HCT116 (cell line): Measurements from ENCODE around the gene FOXO6. TPM values are rescaled to one million over a fixed set of nuclear protein-coding genes. Genes with fewer than 3 reads are reported as not detected.

Experiments
- ATAC-seq: fragments of 200-7000 bp; cut with Tn5 transposase; 2 replicates; pipeline ENCODE4 v1.9.1; 2020; ENCODE audit warnings: mild to moderate bottlenecking, moderate library complexity
- BruUV-seq: library from RNA; stranded (reverse); fragments of 400-500 nt; replicated peaks from 2 replicates; lab custom pipeline; 2021; lab: Mats Ljungman, UMichigan
- CTCF ChIA-PET: fragments of 300-600 bp; sonication (Branson Sonifier 250); formaldehyde crosslinking; loops from one replicate; lab custom pipeline; 2021; ENCODE audit warnings: antibody characterized with exemption; lab: Charles Lee
- POLR2A ChIA-PET: fragments of 300-600, 350-600 bp; sonication (Branson Sonifier 250); formaldehyde crosslinking; loops from one replicate; lab custom pipeline; 2021; ENCODE audit warnings: antibody characterized with exemption; lab: Charles Lee
- RAD21 ChIA-PET, 2 experiments: fragments of 300-600 bp; sonication (Branson Sonifier 250); formaldehyde crosslinking; loops; one replicate each; lab custom pipeline; 2023; ENCODE audit warnings: low total read pairs in 2 of 2; ENCODE audit not compliant: uncharacterized antibody in 2 of 2, unreplicated experiment in 2 of 2, low non-redundant PET in 1 of 2; lab: Charles Lee
- DNase-seq: peaks from one replicate; pipeline ENCODE4 v3.0.0-alpha.2; 2010; ENCODE audit warnings: low read depth, low spot score
- H2AFZ ChIP-seq: fragments of 200-600 bp; shearing (Covaris generic), sonication (generic); 2 replicates; pipeline ENCODE4 v1.6.1; 2017; ENCODE audit warnings: low read depth, mixed run types, mixed read lengths, antibody characterized with exemption, low read length; ENCODE audit not compliant: poor library complexity, severe bottlenecking
- H3K27ac ChIP-seq: 2 replicates; pipeline ENCODE4 v1.5.1; 2012; ENCODE audit warnings: low read depth, low read length
- H3K27me3 ChIP-seq: fragments of 200-600 bp; sonication (generic); 2 replicates; pipeline ENCODE4 v1.6.1; 2016; ENCODE audit warnings: mixed run types, low read length, mixed read lengths; ENCODE audit not compliant: insufficient read depth
- H3K36me3 ChIP-seq, 2 experiments: fragments of 200-500 bp in 1 of 2; fragments of 200-600 bp in 1 of 2; sonication (Bioruptor generic) in 1 of 2; sonication (generic) in 1 of 2; 2 replicates each; pipeline versions ENCODE4 v1.5.1 to v1.6.1; 2014 to 2016; ENCODE audit warnings: low read length in 2 of 2, inconsistent platforms in 1 of 2, mixed read lengths in 1 of 2, mixed run types in 1 of 2; ENCODE audit not compliant: insufficient read depth in 2 of 2, control insufficient read depth in 1 of 2
- H3K4me1 ChIP-seq, 2 experiments: fragments of 200-600 bp in 1 of 2; sonication (generic) in 1 of 2; 2 replicates each; pipeline versions ENCODE4 v1.5.1 to v1.6.1; 2012 to 2017; ENCODE audit warnings: low read length in 2 of 2, inconsistent platforms in 1 of 2, mild to moderate bottlenecking in 1 of 2, mixed read lengths in 1 of 2, mixed run types in 1 of 2, moderate library complexity in 1 of 2; ENCODE audit not compliant: insufficient read depth in 2 of 2, control insufficient read depth in 1 of 2
- H3K4me2 ChIP-seq: fragments of 200-600 bp; sonication (generic); 2 replicates; pipeline ENCODE4 v1.6.1; 2017; ENCODE audit warnings: mixed run types, low read length, mixed read lengths
- H3K4me3 ChIP-seq, 2 experiments: fragments of 200-600 bp in 1 of 2; sonication (generic) in 1 of 2; replicated peaks in 1 of 2; 2 replicates each; pipeline ENCODE4 v1.5.1; 2011 to 2016; ENCODE audit warnings: low read length in 2 of 2, control low read depth in 1 of 2, low read depth in 1 of 2, mild to moderate bottlenecking in 1 of 2, mixed read lengths in 1 of 2, mixed run types in 1 of 2
- H3K79me2 ChIP-seq: fragments of 200-600 bp; sonication (generic); 2 replicates; pipeline ENCODE4 v1.6.1; 2017; ENCODE audit warnings: mild to moderate bottlenecking, mixed run types, low read length, moderate library complexity, mixed read lengths; ENCODE audit not compliant: insufficient read depth
- H3K9ac ChIP-seq: fragments of 200-600 bp; sonication (generic); 2 replicates; pipeline ENCODE4 v1.6.1; 2016; ENCODE audit warnings: low read length, mixed read lengths
- H3K9me2 ChIP-seq: fragments of 200-600 bp; sonication (generic), shearing (Covaris generic); 2 replicates; pipeline ENCODE4 v1.6.1; 2017; ENCODE audit warnings: mixed run types, mild to moderate bottlenecking, moderate library complexity; ENCODE audit not compliant: insufficient read depth
- H3K9me3 ChIP-seq, 2 experiments: fragments of 200-500 bp in 1 of 2; fragments of 200-600 bp in 1 of 2; sonication (Bioruptor generic) in 1 of 2; sonication (generic) in 1 of 2; 2 replicates each; pipeline ENCODE4 v1.6.1; 2014 to 2017; ENCODE audit warnings: low read length in 2 of 2, mixed read lengths in 2 of 2, inconsistent platforms in 1 of 2, low read depth in 1 of 2, mild to moderate bottlenecking in 1 of 2, mixed run types in 1 of 2, moderate library complexity in 1 of 2; ENCODE audit not compliant: control insufficient read depth in 1 of 2, insufficient read depth in 1 of 2
- H4K20me1 ChIP-seq: fragments of 200-600 bp; sonication (generic), shearing (Covaris generic); 2 replicates; pipeline ENCODE4 v1.6.1; 2017; ENCODE audit warnings: mixed run types, mild to moderate bottlenecking, moderate library complexity; ENCODE audit not compliant: insufficient read depth
- ATF3 ChIP-seq: IDR thresholded peaks from 2 replicates; pipeline ENCODE4 v1.6.1; 2012
- CBX3 ChIP-seq: IDR thresholded peaks from 2 replicates; pipeline ENCODE4 v1.6.1; 2012; ENCODE audit warnings: low read depth
- CEBPB ChIP-seq: IDR thresholded peaks from 2 replicates; pipeline ENCODE4 v1.6.1; 2012; ENCODE audit warnings: low read depth
- CTCF ChIP-seq, 3 experiments: fragments of 200-600 bp in 1 of 3; sonication (generic) in 1 of 3; IDR thresholded peaks in 2 of 3; conservative IDR thresholded peaks in 1 of 3; 2 replicates each; pipeline ENCODE4 v1.5.1; 2012 to 2017; ENCODE audit warnings: low read depth in 2 of 3, low read length in 2 of 3, antibody characterized with exemption in 1 of 3, borderline replicate concordance in 1 of 3, control low read depth in 1 of 3, mild to moderate bottlenecking in 1 of 3, mixed read lengths in 1 of 3, mixed run types in 1 of 3, moderate library complexity in 1 of 3; ENCODE audit not compliant: insufficient read depth in 1 of 3
- EGR1 ChIP-seq: IDR thresholded peaks from 2 replicates; pipeline ENCODE4 v1.6.1; 2012; ENCODE audit warnings: low read depth
- ELF1 ChIP-seq: IDR thresholded peaks from 2 replicates; pipeline ENCODE4 v1.6.1; 2012; ENCODE audit warnings: low read depth, borderline replicate concordance
- EZH2phosphoT487 ChIP-seq: fragments of 200-600 bp; IDR thresholded peaks from 2 replicates; pipeline ENCODE4 v1.6.1; 2018; ENCODE audit warnings: antibody characterized with exemption, borderline replicate concordance
- JUND ChIP-seq: IDR thresholded peaks from 2 replicates; pipeline ENCODE4 v1.6.1; 2012
- MAX ChIP-seq: IDR thresholded peaks from 2 replicates; pipeline ENCODE4 v1.6.1; 2012
- SRF ChIP-seq: IDR thresholded peaks from 2 replicates; pipeline ENCODE4 v1.6.1; 2012; ENCODE audit warnings: low read depth
- YY1 ChIP-seq: IDR thresholded peaks from 2 replicates; pipeline ENCODE4 v1.6.1; 2011; ENCODE audit warnings: low read length, low read depth, moderate library complexity, mild to moderate bottlenecking; ENCODE audit not compliant: insufficient replicate concordance; ENCODE audit errors: extremely low read depth
- ZBTB33 ChIP-seq: IDR thresholded peaks from 2 replicates; pipeline ENCODE4 v1.6.1; 2011; ENCODE audit warnings: mild to moderate bottlenecking, low read length, moderate library complexity; ENCODE audit not compliant: insufficient replicate concordance; ENCODE audit errors: extremely low read depth
- intact Hi-C: fragments of 100-400 bp; cut with micrococcal nuclease; formaldehyde crosslinking; loops from 2 replicates; pipeline ENCODE4 v1.10.0; 2022
- total RNA-seq: library from RNA; stranded (reverse); gene quantifications from one replicate; pipeline ENCODE4 v1.2.1, GENCODE V29; 2021; ENCODE audit not compliant: unreplicated experiment

Gene FOXO6
- total RNA-seq, 1 experiment from 2014 or later: 7.0 TPM

- H3K4me1 ChIP-seq: peaks cover 8 to 27% of the 10 kb centered on the region in 2 experiments
- ATAC-seq (no peak), DNase-seq (no peak)
- H3K9ac ChIP-seq: no peak overlapping the region
- H3K9me3 ChIP-seq: no peaks in the 10 kb centered on the region
- no TSS peak for BruUV-seq
- no peak overlapping the region for H2AFZ ChIP-seq
- TF ChIP-seq YY1 (no peak), CEBPB (no peak), EZH2phosphoT487 (no peak), ATF3 (no peak), EGR1 (no peak), CTCF (IDR thresholded peaks at IDR 0.05 in 2 of 3, conservative IDR thresholded peaks at IDR 0.05 in 1 of 3; ENCODE audit: borderline replicate concordance in 1 of 3, insufficient read depth in 1 of 3, low read depth in 2 of 3, low read length in 2 of 3) (no peak), MAX (no peak), ZBTB33 (no peak), ELF1 (no peak), CBX3 (no peak), JUND (no peak), SRF (no peak)
- ChIA-PET CTCF (interaction anchor here (1.0 to 2.8 kb wide), 3 partner anchors 10 to 106 kb away, joined by 3 to 6 read pairs (median 6); no protein-coding TSS in a partner anchor), POLR2A (no interaction called here), RAD21 (no interaction called here)
- no peak overlapping the region for H3K27ac ChIP-seq
- no peaks in the 10 kb centered on the region for H3K27me3 ChIP-seq
- no peak overlapping the region for H3K4me2 ChIP-seq
- H3K9me2 ChIP-seq: no peaks in the 10 kb centered on the region
- no peaks in the 10 kb centered on the region for H4K20me1 ChIP-seq
- intact Hi-C loops: no loop called here
- no peaks in the 10 kb centered on the region for H3K36me3 ChIP-seq
- H3K4me3 ChIP-seq: no peak overlapping the region
- H3K79me2 ChIP-seq: no peaks in the 10 kb centered on the region
These were observed 66.9 kb downstream of the FOXO6 start for GRCh38 chr1:41427916-41428737.
